SKM-1 treated with dmso at 0.1 percent for 144 hours (cell line): ENCODE results near the gene TOP1.
A peak's percentile ranks its signal among the peaks of the same experiment; 100 is the strongest.

Experiments used
- DNase-seq: peaks from one replicate; lab custom pipeline; 2025; ENCODE audit not compliant: unreplicated experiment; lab: John Stamatoyannopoulos, UW

The TOP1 gene

DNA sequence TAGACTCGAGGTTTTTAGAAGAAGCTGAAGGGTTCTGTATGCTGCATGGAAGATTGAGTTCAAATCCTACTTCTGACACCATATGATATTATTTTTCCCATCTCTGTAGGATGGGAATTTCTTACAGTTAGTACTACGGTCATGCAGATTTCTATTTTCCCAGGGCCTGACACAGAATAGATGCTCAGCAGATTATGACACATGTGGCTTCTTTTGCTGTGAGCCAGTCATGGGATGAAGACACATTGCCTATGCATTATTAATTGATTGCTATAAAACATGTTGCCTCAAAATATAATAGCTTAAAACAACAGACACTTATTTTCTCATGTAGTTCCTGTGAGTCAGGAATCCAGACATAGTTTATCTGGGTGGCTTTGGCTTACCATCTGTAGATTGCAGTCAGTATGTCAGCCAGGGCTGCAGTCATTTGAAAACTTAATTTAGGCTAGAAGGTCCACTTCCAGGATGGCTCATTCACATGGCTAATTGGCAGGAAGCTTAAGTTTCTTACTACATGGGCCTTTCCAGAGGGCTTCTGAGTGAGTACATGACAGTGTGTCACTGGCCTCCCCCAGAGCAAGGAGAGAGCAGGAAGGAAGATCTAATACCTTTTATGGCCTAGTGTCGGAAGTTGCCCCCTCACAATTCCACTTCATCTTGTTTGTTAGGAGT lies 29.5 kb downstream of the TOP1 start:
- DNase-seq, result no peak

DNA sequence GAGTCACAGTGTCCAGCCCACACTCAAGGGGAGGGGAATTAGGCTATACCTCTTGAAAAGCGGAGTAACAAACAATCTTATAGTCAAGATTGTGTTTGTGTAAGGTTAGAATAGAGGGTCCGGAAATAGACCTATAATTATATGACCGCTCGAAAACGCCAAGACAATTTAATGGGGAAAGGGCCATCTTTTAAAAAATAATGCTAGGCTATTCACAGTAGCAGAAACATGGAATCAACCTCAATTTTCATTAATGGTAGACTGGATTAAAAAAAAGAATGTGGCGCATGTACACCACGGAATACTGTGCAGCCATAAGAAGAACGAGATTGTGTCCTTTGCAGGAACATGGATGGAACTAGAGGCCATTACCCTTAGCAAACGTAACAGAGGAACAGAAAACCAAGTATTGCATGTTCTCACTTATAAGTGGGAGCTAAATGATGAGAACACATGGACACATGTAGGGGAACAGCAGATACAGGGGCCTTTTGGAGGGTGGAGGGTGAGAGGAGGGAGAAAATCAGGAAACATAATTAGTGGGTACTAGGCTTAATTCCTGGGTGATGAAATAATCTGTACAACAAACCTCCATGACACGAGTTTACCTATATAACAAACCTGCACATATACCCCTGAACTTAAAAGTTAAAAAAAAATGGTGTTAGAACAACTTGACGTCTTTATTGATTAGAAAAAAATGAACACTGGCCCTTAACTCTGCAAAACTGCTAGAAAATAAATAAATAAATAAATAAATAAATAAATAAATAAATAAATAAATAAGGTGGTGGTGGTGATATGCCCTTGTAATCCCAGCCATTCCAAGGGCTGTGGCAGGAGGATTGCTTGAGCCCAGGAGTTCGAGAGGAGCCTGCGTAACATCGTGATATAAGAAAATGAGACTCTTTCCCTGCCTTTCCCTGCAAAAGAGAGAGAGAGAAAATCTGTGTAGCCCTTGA lies 30.3 kb downstream of the TOP1 start:
- DNase-seq, result no peak

DNA sequence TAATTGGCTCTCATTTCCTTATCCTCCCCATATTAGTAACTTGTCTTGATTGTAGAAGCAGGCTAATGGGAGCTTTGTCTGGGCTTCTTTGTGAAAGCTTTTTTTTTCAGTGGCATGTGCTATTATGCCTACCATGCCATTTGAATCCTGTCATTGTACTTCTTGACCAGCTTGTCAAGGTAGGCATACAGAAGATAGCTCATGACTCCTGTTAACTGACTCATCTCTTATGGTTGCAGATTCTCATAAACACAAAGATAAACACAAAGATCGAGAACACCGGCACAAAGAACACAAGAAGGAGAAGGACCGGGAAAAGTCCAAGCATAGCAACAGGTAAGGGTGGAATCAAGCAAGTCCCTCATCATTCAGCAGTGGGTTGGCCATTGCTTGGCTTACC lies 32.5 kb downstream of the TOP1 start:
- DNase-seq, result no peak

GRCh38 chr20:41063442-41063841 lies 34.8 kb downstream of the TOP1 start:
- no peak for DNase-seq

- DNase-seq, result no peak
Observed at GRCh38 chr20:41064377-41064776, 35.8 kb downstream of the TOP1 start.

GRCh38 chr20:41065716-41066115 lies 37.1 kb downstream of the TOP1 start:
- DNase-seq, result no peak

DNA sequence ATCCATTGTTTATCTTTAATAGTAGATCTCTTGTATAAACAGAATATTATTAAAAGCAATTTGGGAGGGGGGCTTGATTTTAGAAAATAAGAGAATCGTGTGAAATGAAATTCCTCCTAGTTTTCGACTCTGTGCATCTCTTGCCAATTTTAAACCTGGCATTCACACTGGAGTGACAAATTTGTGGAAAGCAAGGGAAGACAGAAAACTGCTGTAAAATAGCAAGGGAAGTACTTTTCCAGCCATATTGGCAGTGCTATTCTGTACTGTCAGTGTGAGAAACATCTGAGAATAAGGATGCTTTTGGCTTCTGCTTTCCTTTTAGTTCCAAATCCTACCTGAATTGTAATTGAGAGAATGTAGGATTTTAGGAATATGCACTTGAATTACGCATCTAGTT lies 40.2 kb downstream of the TOP1 start:
- DNase-seq, result no peak

- no peak for DNase-seq
Observed at GRCh38 chr20:41072190-41072863, 43.7 kb downstream of the TOP1 start.

DNA sequence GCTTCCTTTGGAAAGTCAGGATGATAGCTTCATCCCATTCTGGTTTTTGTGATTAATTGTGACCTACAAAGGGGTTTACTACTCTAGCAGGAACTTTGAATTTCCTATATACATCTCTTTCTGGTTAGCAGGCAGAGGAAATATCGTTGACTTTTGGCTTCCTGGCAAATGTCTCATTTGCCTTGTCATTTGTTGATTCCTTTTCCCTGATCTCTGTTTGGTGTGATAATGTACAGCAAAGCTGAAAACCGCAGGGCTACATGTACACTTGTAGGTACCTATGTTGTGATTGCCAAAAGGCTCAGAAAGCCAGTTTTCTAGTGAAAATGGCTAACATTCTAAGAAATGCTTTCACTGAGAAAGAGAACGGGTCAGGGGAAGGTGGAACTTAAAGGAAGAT lies 44.3 kb downstream of the TOP1 start:
- DNase-seq, result no peak

GRCh38 chr20:41074441-41074840 lies 45.8 kb downstream of the TOP1 start:
- DNase-seq, result no peak

- no peak for DNase-seq
Observed at GRCh38 chr20:41076776-41077175, 48.2 kb downstream of the TOP1 start.

GRCh38 chr20:41078329-41078728 lies 49.7 kb downstream of the TOP1 start:
- DNase-seq, result no peak

- no peak for DNase-seq
Observed at GRCh38 chr20:41079066-41079465, 50.4 kb downstream of the TOP1 start.

DNA sequence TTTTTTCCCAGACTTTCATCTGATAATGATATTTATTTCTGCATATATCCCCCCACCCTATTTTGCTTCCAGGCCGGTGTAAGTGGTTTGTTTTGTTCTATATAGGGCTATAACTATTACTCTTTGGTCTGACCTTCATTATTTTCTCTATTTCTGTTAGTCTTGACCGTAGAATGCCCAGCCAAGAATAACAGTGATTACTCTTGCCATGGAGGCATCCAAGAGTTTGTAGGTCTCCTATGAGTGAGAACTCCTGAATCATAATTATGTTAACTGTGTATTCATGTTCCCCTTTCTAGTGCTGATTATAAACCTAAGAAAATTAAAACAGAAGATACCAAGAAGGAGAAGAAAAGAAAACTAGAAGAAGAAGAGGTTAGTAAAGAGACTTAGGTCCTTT lies 52.2 kb downstream of the TOP1 start:
- DNase-seq, result no peak

DNA sequence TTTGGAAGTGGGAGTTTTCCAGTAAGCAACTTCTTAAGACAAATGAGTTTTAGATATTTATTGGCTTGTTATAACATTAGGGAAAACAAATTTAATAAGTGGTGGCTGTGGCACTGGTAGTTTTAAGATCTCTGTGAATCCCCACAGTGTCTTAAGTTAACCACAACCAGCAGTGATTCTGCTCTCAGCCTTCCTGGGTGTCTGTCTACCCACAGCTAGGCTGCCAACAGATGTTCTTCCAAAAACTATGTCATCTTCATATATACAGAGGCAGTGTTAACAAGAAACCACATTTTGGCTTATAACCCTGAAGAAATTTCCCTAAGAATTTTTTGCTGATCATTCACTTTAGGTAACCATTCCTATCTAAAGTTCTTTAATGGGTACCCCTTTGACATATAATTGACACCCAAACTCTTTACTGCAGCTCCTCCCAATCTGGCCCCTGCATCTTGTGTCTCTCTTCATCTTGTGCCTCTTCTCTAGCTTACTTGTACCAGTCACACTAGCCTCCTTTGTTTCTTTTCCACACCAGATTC lies 52.7 kb downstream of the TOP1 start:
- DNase-seq, result no peak

GRCh38 chr20:41082306-41082705 lies 53.7 kb downstream of the TOP1 start:
- DNase-seq, result no peak

DNA sequence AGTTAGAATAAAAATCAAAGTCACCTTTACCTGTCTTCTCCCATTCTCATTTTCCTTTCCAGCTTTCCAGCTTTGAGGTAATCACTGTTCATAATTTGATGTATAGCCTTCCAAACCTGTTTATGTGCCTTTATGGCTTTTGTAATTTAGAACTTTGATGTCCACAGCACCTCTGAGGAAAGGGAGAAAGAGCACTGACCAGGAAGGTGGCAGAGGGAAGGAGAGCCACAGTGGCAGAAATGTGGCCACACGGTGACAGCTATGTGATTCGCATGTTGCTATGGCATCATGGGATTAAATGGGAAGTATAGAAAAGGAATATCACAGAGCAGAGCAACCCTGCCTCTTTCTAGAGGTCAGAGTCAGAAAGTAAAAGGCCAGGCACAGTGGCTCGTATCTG lies 57.0 kb downstream of the TOP1 start:
- DNase-seq, result no peak

GRCh38 chr20:41086402-41087324 lies 58.0 kb downstream of the TOP1 start:
- peak; percentile 71 for DNase-seq

- no peak for DNase-seq
Observed at GRCh38 chr20:41087325-41087685, 58.7 kb downstream of the TOP1 start.

GRCh38 chr20:41087777-41088176 lies 59.2 kb downstream of the TOP1 start:
- DNase-seq, result no peak

DNA sequence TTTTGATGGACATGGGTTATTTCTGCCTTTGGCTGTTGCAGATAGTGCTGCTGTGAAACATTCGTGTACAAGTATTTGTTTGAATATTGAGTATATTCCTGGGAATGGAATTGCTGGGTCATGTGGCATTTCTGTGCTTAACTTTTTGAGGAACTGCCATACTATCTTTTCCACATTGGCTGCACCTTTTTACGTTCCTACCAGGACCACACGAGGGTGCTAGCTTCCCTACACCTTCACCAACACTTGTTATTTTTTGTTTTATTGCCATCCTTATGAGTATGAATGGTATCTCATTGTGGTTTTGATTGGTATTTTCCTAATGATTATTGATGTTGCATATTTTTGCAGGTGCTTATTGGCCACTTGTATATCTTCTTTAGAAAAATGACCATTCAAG lies 60.9 kb downstream of the TOP1 start:
- no peak for DNase-seq
